ENCODE data around the gene TMEM150A.
"Not testable (repeated sequence)": the region's sequence is repeated elsewhere in the genome, so short reads cannot be mapped to it uniquely, and the experiment has no call there.

The TMEM150A gene

GRCh38 chr2:85598594-85599340 is 3.7 kb downstream of the TMEM150A start:
- no peaks in the 10 kb centered on the region for H3K4me1 ChIP-seq (ENCODE audit: control insufficient read depth, low read depth, low read length)
- H3K27ac ChIP-seq (ENCODE audit: low read length): no peak overlapping the region
- H3K27me3 ChIP-seq (ENCODE audit: control insufficient read depth, insufficient read depth, low read length): no peaks in the 10 kb centered on the region
- peaks cover 15% of the 10 kb centered on the region for H3K36me3 ChIP-seq (ENCODE audit: control insufficient read depth, low read depth, low read length)
- H3K9me3 ChIP-seq (ENCODE audit: control insufficient read depth, low read depth, low read length): no peaks in the 10 kb centered on the region
- H3K9ac ChIP-seq (ENCODE audit: low read length): no peak overlapping the region
- H3K4me3 ChIP-seq (ENCODE audit: low read length): no peak overlapping the region

- Histone ChIP-seq H3K9me3 (ENCODE audit: control insufficient read depth, low read depth, low read length) (no peaks in the 10 kb centered on the region), H3K4me3 (ENCODE audit: low read length) (no peak overlapping the region), H3K36me3 (ENCODE audit: control insufficient read depth, low read depth, low read length) (peaks cover 15% of the 10 kb centered on the region), H3K27me3 (ENCODE audit: control insufficient read depth, insufficient read depth, low read length) (no peaks in the 10 kb centered on the region), H3K9ac (ENCODE audit: low read length) (no peak overlapping the region), H3K4me1 (ENCODE audit: control insufficient read depth, low read depth, low read length) (no peaks in the 10 kb centered on the region), H3K27ac (ENCODE audit: low read length) (no peak overlapping the region)
Measured at GRCh38 chr2:85597241-85597640, 5.3 kb downstream of the TMEM150A start.

GRCh38 chr2:85596486-85597143 is 5.9 kb downstream of the TMEM150A start:
- peak overlapping the region; percentile 86 for H3K4me3 ChIP-seq (ENCODE audit: low read length)
- H3K36me3 ChIP-seq (ENCODE audit: control insufficient read depth, low read depth, low read length): peaks cover 15% of the 10 kb centered on the region
- no peak overlapping the region for H3K27ac ChIP-seq (ENCODE audit: low read length)
- no peaks in the 10 kb centered on the region for H3K4me1 ChIP-seq (ENCODE audit: control insufficient read depth, low read depth, low read length)
- no peaks in the 10 kb centered on the region for H3K9me3 ChIP-seq (ENCODE audit: control insufficient read depth, low read depth, low read length)
- H3K9ac ChIP-seq (ENCODE audit: low read length): no peak overlapping the region
- no peaks in the 10 kb centered on the region for H3K27me3 ChIP-seq (ENCODE audit: control insufficient read depth, insufficient read depth, low read length)

GRCh38 chr2:85596026-85596333 is 6.5 kb downstream of the TMEM150A start:
- Histone ChIP-seq H3K9ac (ENCODE audit: low read length) (peak overlapping the region; percentile 69), H3K4me1 (ENCODE audit: control insufficient read depth, low read depth, low read length) (no peaks in the 10 kb centered on the region)

GRCh38 chr2:85595301-85596025 is 7.0 kb downstream of the TMEM150A start, which contains the start of gene RNF181:
Gene RNF181 (plus strand): TSS chr2:85595745. CDS start chr2:85595764, 19 bp downstream.
- Histone ChIP-seq H3K9ac (ENCODE audit: low read length) (peak within 1 kb of the TSS; percentile 69), H3K4me3 (ENCODE audit: low read length) (peak within 1 kb of the TSS; percentile 86), H3K9me3 (ENCODE audit: control insufficient read depth, low read depth, low read length) (no peaks in the 10 kb centered on the region), H3K27ac (ENCODE audit: low read length) (no peak within 1 kb of the TSS), H3K4me1 (ENCODE audit: control insufficient read depth, low read depth, low read length) (no peaks in the 10 kb centered on the region), H3K36me3 (ENCODE audit: control insufficient read depth, low read depth, low read length) (peaks cover 15% of the 10 kb centered on the region), H3K27me3 (ENCODE audit: control insufficient read depth, insufficient read depth, low read length) (peaks cover 7% of the 10 kb centered on the region)

More at GRCh38 chr2:85596026-85596333, 6.5 kb downstream of the TMEM150A start:
- Histone ChIP-seq H3K4me3 (ENCODE audit: low read length) (peak overlapping the region; percentile 86), H3K9me3 (ENCODE audit: control insufficient read depth, low read depth, low read length) (no peaks in the 10 kb centered on the region), H3K27me3 (ENCODE audit: control insufficient read depth, insufficient read depth, low read length) (peaks cover 2% of the 10 kb centered on the region), H3K27ac (ENCODE audit: low read length) (no peak overlapping the region), H3K36me3 (ENCODE audit: control insufficient read depth, low read depth, low read length) (peaks cover 15% of the 10 kb centered on the region)

- Histone ChIP-seq H3K27me3 (ENCODE audit: control insufficient read depth, insufficient read depth, low read length) (peaks cover 13% of the 10 kb centered on the region), H3K36me3 (ENCODE audit: control insufficient read depth, low read depth, low read length) (peaks cover 15% of the 10 kb centered on the region), H3K9me3 (ENCODE audit: control insufficient read depth, low read depth, low read length) (no peaks in the 10 kb centered on the region), H3K9ac (ENCODE audit: low read length) (peak overlapping the region; percentile 67), H3K4me3 (ENCODE audit: low read length) (peak overlapping the region; percentile 86), H3K4me1 (ENCODE audit: control insufficient read depth, low read depth, low read length) (no peaks in the 10 kb centered on the region), H3K27ac (ENCODE audit: low read length) (no peak overlapping the region)
Measured at GRCh38 chr2:85594715-85595300, 7.7 kb downstream of the TMEM150A start.

GRCh38 chr2:85593023-85593422 is 9.5 kb downstream of the TMEM150A start:
- Histone ChIP-seq H3K9ac (ENCODE audit: low read length) (no peak overlapping the region), H3K4me3 (ENCODE audit: low read length) (no peak overlapping the region), H3K36me3 (ENCODE audit: control insufficient read depth, low read depth, low read length) (peaks cover 8% of the 10 kb centered on the region), H3K27me3 (ENCODE audit: control insufficient read depth, insufficient read depth, low read length) (peaks cover 13% of the 10 kb centered on the region), H3K9me3 (ENCODE audit: control insufficient read depth, low read depth, low read length) (no peaks in the 10 kb centered on the region), H3K27ac (ENCODE audit: low read length) (no peak overlapping the region), H3K4me1 (ENCODE audit: control insufficient read depth, low read depth, low read length) (no peaks in the 10 kb centered on the region)

GRCh38 chr2:85592299-85592698 is 10.2 kb downstream of the TMEM150A start:
- H3K27ac ChIP-seq (ENCODE audit: low read length); H3K9ac ChIP-seq (ENCODE audit: low read length); H3K9me3 ChIP-seq (ENCODE audit: control insufficient read depth, low read depth, low read length); H3K4me1 ChIP-seq (ENCODE audit: control insufficient read depth, low read depth, low read length); H3K36me3 ChIP-seq (ENCODE audit: control insufficient read depth, low read depth, low read length); H3K4me3 ChIP-seq (ENCODE audit: low read length): not testable (repeated sequence)
- H3K27me3 ChIP-seq (ENCODE audit: control insufficient read depth, insufficient read depth, low read length): peaks cover 13% of the 10 kb centered on the region

GRCh38 chr2:85591563-85591962 is 10.9 kb downstream of the TMEM150A start:
- H3K27ac ChIP-seq (ENCODE audit: low read length): no peak overlapping the region
- no peaks in the 10 kb centered on the region for H3K4me1 ChIP-seq (ENCODE audit: control insufficient read depth, low read depth, low read length)
- H3K9me3 ChIP-seq (ENCODE audit: control insufficient read depth, low read depth, low read length): no peaks in the 10 kb centered on the region
- H3K9ac ChIP-seq (ENCODE audit: low read length): no peak overlapping the region
- peaks cover 13% of the 10 kb centered on the region for H3K27me3 ChIP-seq (ENCODE audit: control insufficient read depth, insufficient read depth, low read length)
- no peaks in the 10 kb centered on the region for H3K36me3 ChIP-seq (ENCODE audit: control insufficient read depth, low read depth, low read length)
- no peak overlapping the region for H3K4me3 ChIP-seq (ENCODE audit: low read length)

GRCh38 chr2:85590950-85591349 is 11.5 kb downstream of the TMEM150A start:
- Histone ChIP-seq H3K4me1 (ENCODE audit: control insufficient read depth, low read depth, low read length) (no peaks in the 10 kb centered on the region), H3K27me3 (ENCODE audit: control insufficient read depth, insufficient read depth, low read length) (peaks cover 18% of the 10 kb centered on the region), H3K9me3 (ENCODE audit: control insufficient read depth, low read depth, low read length) (no peaks in the 10 kb centered on the region), H3K9ac (ENCODE audit: low read length) (no peak overlapping the region), H3K27ac (ENCODE audit: low read length) (no peak overlapping the region), H3K36me3 (ENCODE audit: control insufficient read depth, low read depth, low read length) (no peaks in the 10 kb centered on the region), H3K4me3 (ENCODE audit: low read length) (no peak overlapping the region)

GRCh38 chr2:85589982-85590791 is 12.3 kb downstream of the TMEM150A start:
- no peak overlapping the region for H3K9ac ChIP-seq (ENCODE audit: low read length)
- H3K36me3 ChIP-seq (ENCODE audit: control insufficient read depth, low read depth, low read length): no peaks in the 10 kb centered on the region
- no peak overlapping the region for H3K27ac ChIP-seq (ENCODE audit: low read length)
- no peaks in the 10 kb centered on the region for H3K4me1 ChIP-seq (ENCODE audit: control insufficient read depth, low read depth, low read length)
- no peaks in the 10 kb centered on the region for H3K9me3 ChIP-seq (ENCODE audit: control insufficient read depth, low read depth, low read length)
- no peak overlapping the region for H3K4me3 ChIP-seq (ENCODE audit: low read length)
- peaks cover 26% of the 10 kb centered on the region for H3K27me3 ChIP-seq (ENCODE audit: control insufficient read depth, insufficient read depth, low read length)

Measured in iPS-18a (cell line).